MG63 (cell line): ENCODE results near the gene RILPL2. TPM values are rescaled to one million over a fixed set of nuclear protein-coding genes. Genes with fewer than 3 reads are reported as not detected.
"Not testable (repeated sequence)": the region's sequence is repeated elsewhere in the genome, so short reads cannot be mapped to it uniquely, and the experiment has no call there.

ENCODE experiments used
- DNase-seq: peaks from one replicate; pipeline ENCODE4 v3.0.0-alpha.2; 2020
- H3K27me3 ChIP-seq: fragments of 250-450 bp; sonication (Bioruptor Pico); 2 replicates; pipeline ENCODE4 v1.5.1; 2020; ENCODE audit warnings: mild to moderate bottlenecking, moderate library complexity
- H3K36me3 ChIP-seq: fragments of 250-450 bp; sonication (Bioruptor Pico); 2 replicates; pipeline ENCODE4 v1.5.1; 2020; ENCODE audit warnings: mild to moderate bottlenecking, moderate library complexity
- H3K4me3 ChIP-seq: fragments of 250-450 bp; sonication (Bioruptor Pico); 2 replicates; pipeline ENCODE4 v1.5.1; 2020; ENCODE audit warnings: mild to moderate bottlenecking, moderate library complexity
- H3K9me3 ChIP-seq: fragments of 250-450 bp; sonication (Bioruptor Pico); 2 replicates; pipeline ENCODE4 v1.5.1; 2020; ENCODE audit warnings: mild to moderate bottlenecking, moderate library complexity
- total RNA-seq: library from RNA; depleted of rRNA; stranded (reverse); fragments of >200 nt; shearing (Covaris generic); gene quantifications from 2 replicates; pipeline ENCODE4 v1.2.3, GENCODE V29; 2014; ENCODE audit warnings: low replicate concordance

Gene RILPL2
- total RNA-seq, 1 experiment from 2014 or later: 3.5 TPM

GRCh38 chr12:123429101-123429500, 7.4 kb downstream of the RILPL2 start:
- not testable (repeated sequence) for H3K4me3 ChIP-seq, H3K9me3 ChIP-seq, DNase-seq, H3K27me3 ChIP-seq, H3K36me3 ChIP-seq

DNA sequence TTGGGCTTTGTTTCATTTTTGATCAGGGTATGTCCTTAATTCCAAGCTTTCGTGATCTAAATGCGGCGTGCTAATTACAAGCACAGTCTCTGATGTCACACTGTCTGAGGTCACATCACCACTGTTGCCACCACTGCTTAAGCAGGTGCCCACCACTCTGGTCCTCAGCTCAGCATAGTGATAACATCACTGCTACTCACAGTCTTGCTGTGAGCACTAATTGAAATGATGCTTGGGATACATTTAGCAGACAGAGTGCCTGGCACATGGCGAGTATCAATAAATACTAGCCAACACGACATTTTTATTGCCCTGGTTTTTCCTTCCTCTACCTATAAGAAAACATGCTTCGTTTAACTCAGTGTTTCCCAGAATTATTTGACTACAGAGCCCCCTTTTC, 7.9 kb downstream of the RILPL2 start:
- DNase-seq: no peak
- no peak overlapping the region for H3K4me3 ChIP-seq
- H3K36me3 ChIP-seq: no peaks in the 10 kb centered on the region
- H3K9me3 ChIP-seq: no peaks in the 10 kb centered on the region
- no peaks in the 10 kb centered on the region for H3K27me3 ChIP-seq

- H3K36me3 ChIP-seq: no peaks in the 10 kb centered on the region
- DNase-seq: no peak
- no peaks in the 10 kb centered on the region for H3K9me3 ChIP-seq
- H3K27me3 ChIP-seq: no peaks in the 10 kb centered on the region
- H3K4me3 ChIP-seq: no peak overlapping the region
Measured at GRCh38 chr12:123427036-123427769, 9.3 kb downstream of the RILPL2 start.

DNA sequence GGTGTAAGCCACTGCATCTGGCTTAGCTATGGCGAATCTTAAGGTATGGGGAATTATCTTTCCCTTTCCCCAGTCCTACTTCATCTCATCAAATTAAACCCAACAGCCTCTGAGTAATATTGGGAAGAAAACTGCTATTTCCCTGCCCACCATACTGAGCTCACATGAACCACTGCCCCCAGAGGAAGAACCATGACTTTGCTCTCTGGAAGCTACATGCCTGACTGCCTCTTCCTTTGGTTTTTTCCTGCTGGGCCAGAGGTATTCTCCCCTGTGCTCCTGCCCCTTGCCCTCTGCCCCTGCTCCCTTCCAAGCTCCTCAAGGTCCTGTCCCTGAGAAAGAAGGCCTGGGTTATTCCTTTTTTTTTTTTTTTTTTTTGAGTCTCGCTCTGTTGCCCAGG, 15.2 kb downstream of the RILPL2 start:
- no peak for DNase-seq
- H3K4me3 ChIP-seq: no peak overlapping the region
- no peaks in the 10 kb centered on the region for H3K9me3 ChIP-seq
- no peaks in the 10 kb centered on the region for H3K27me3 ChIP-seq
- no peaks in the 10 kb centered on the region for H3K36me3 ChIP-seq

- no peak for DNase-seq
Measured at GRCh38 chr12:123410041-123410412, 26.5 kb downstream of the RILPL2 start.

GRCh38 chr12:123409284-123410040, 27.0 kb downstream of the RILPL2 start:
- not testable (repeated sequence) for DNase-seq, H3K4me3 ChIP-seq, H3K27me3 ChIP-seq, H3K9me3 ChIP-seq
- H3K36me3 ChIP-seq: peaks cover 36% of the 10 kb centered on the region

More at GRCh38 chr12:123410041-123410412, 26.5 kb downstream of the RILPL2 start:
- H3K9me3 ChIP-seq: no peaks in the 10 kb centered on the region
- H3K36me3 ChIP-seq: peaks cover 30% of the 10 kb centered on the region
- H3K27me3 ChIP-seq: no peaks in the 10 kb centered on the region
- H3K4me3 ChIP-seq: no peak overlapping the region

GRCh38 chr12:123408619-123409018, 27.9 kb downstream of the RILPL2 start:
- peaks cover 44% of the 10 kb centered on the region for H3K36me3 ChIP-seq
- DNase-seq, H3K9me3 ChIP-seq, H3K27me3 ChIP-seq, H3K4me3 ChIP-seq: not testable (repeated sequence)

DNA sequence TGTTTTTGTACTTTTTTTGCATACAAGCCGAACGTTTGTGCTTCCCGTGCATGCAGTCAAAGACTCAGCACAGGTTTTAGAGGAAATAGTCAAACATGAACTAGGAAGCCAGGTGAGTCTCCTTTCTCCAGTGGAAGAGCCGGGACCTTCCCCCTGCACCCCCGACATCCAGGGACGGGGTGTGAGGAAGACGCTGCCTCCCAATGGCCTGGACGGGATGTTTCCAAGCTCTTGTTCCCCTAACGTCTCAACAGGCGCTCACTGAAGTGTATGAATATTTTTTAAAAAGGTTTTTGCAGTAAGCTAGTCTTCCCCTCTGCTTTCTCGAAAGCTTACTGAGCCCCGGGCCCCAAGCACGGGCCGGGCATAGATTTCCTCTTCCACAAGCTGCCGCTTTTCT, 28.6 kb downstream of the RILPL2 start:
- not testable (repeated sequence) for H3K27me3 ChIP-seq, DNase-seq, H3K9me3 ChIP-seq, H3K4me3 ChIP-seq
- H3K36me3 ChIP-seq: peaks cover 51% of the 10 kb centered on the region

GRCh38 chr12:123407269-123407668, 29.2 kb downstream of the RILPL2 start:
- H3K9me3 ChIP-seq, DNase-seq, H3K4me3 ChIP-seq, H3K27me3 ChIP-seq: not testable (repeated sequence)
- H3K36me3 ChIP-seq: peaks cover 58% of the 10 kb centered on the region

DNA sequence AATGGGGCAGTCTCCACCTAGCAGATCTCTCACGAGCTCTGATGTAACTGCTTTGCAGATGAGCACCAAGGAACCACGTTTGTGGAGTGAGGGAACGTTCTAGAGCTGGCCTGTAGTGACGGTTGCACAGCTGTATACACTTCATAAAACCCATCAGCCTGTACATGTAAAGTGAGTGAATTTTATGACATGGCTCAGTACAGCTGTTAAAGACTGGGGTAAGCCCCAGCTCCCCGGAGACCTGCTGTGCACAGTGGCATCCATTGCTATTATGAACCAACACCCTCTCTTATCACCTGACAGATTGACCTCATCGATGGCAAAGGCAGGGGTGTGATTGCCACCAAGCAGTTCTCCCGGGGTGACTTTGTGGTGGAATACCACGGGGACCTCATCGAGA, 31.9 kb downstream of the RILPL2 start:
- H3K4me3 ChIP-seq: no peak overlapping the region
- H3K36me3 ChIP-seq: peaks cover 70% of the 10 kb centered on the region

DNA sequence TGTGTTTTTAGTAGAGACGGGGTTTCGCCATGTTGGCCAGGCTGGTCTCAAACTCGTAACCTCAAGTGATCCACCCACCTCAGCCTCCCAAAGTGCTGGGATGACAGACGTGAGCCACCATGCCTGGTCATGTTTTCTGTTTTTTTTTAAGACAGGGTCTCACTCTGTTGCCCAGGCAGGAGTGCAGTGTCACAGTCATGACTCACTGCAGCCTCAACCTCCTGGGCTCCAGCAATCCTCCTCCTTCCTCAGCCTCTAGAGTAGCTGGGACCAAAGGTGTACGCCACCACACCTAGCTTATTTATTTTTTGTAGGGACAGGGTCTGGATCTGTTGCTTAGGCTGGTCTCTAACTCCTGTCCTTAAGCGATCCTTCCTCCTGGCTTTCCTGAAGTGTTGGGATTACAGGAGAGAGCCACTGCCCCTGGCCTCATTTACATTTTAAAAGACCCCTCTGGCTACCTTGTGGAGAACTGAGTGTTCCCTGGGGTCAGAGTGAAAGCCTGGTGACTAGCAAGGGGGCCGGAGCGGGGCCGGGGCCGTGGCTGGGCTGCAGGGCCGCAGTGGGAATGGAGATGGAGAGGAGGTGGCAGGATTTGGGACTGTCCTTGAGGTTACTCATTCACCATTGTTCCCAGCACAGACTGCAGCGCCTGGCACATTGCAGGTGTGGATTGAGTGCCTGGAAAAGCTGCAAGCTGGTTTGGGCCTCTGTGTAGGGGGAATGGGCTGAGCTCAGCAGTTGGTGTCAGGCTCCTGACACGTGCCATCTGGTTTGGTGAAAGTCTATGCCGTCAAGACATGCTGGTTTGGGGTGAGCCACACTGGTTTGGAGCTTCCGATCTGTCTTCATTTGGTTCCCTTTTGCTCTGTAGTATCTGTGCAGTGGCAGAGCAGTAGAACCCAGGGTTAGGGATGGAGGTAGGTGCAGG, 34.5 kb downstream of the RILPL2 start:
- Histone ChIP-seq H3K27me3 (no peaks in the 10 kb centered on the region), H3K36me3 (peaks cover 77% of the 10 kb centered on the region), H3K4me3 (no peak overlapping the region)

More for the DNA sequence above, 31.9 kb downstream of the RILPL2 start:
- Histone ChIP-seq H3K9me3 (no peaks in the 10 kb centered on the region), H3K27me3 (no peaks in the 10 kb centered on the region)
- no peak for DNase-seq

DNA sequence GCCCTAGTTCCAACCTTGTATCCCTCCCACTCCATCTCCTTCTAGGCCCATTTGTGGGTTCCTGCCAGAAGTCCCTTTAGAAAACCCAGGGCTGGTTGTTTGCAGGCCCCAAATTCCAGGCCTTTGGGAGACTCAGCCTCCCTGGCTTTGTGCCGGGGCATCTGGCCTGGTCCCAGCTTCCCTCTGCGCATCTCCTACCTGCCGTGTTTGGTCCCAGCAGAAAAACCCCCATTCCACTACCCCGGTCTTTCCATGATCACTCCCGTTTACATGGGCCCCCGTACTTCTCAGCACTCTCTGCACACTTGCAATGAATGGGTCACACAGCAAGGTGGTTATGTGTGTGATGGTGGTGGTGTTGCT, 37.2 kb downstream of the RILPL2 start:
- Histone ChIP-seq H3K27me3 (no peaks in the 10 kb centered on the region), H3K4me3 (peak overlapping the region; percentile 1; the same call in 1 of the 2 replicates), H3K36me3 (peaks cover 80% of the 10 kb centered on the region), H3K9me3 (no peaks in the 10 kb centered on the region)
- no peak for DNase-seq

More for the DNA sequence above, 34.5 kb downstream of the RILPL2 start:
- no peaks in the 10 kb centered on the region for H3K9me3 ChIP-seq
- DNase-seq: no peak

- Histone ChIP-seq H3K9me3 (no peaks in the 10 kb centered on the region), H3K4me3 (peak overlapping the region; percentile 1; the same call in 1 of the 2 replicates), H3K36me3 (peaks cover 78% of the 10 kb centered on the region), H3K27me3 (no peaks in the 10 kb centered on the region)
- peak; percentile 98 for DNase-seq
Measured at GRCh38 chr12:123398550-123399254, 37.8 kb downstream of the RILPL2 start.

GRCh38 chr12:123398177-123398549, 38.3 kb downstream of the RILPL2 start:
- no peak overlapping the region for H3K4me3 ChIP-seq
- H3K9me3 ChIP-seq: no peaks in the 10 kb centered on the region
- DNase-seq: peak; percentile 72
- H3K36me3 ChIP-seq: peaks cover 78% of the 10 kb centered on the region
- no peaks in the 10 kb centered on the region for H3K27me3 ChIP-seq

- no peaks in the 10 kb centered on the region for H3K9me3 ChIP-seq
- H3K36me3 ChIP-seq: peaks cover 78% of the 10 kb centered on the region
- H3K4me3 ChIP-seq: no peak overlapping the region
- H3K27me3 ChIP-seq: no peaks in the 10 kb centered on the region
- no peak for DNase-seq
Measured at GRCh38 chr12:123397400-123397799, 39.1 kb downstream of the RILPL2 start.

DNA sequence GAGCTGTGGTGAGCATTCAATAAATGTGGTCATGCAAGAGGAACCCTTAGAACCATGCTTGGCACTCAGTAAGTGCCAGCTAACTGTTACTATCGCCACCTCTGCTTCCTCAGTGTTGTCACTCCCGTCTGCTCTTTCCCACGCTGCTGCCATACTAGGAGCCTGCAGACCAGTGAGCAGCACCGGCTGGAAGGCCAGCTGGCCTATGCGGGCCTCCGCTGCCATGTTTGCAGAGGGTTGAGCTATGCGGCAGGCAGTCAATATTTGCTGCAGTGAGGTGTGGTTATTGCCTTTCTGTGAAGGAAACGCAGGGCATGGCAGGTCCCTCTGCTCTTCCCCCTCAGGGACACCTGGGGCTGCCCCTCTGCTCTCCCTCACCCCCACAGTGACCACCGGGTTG, 39.5 kb downstream of the RILPL2 start:
- H3K27me3 ChIP-seq: no peaks in the 10 kb centered on the region
- peaks cover 78% of the 10 kb centered on the region for H3K36me3 ChIP-seq
- no peak overlapping the region for H3K4me3 ChIP-seq
- no peak for DNase-seq
- H3K9me3 ChIP-seq: no peaks in the 10 kb centered on the region
